Activated naive CD4-positive, alpha-beta T cell treated with anti-CD3 and anti-CD28 coated beads for 36 hours (primary cell): Measurements from ENCODE around the gene MMP10. TPM values are rescaled to one million over a fixed set of nuclear protein-coding genes. Genes with fewer than 3 reads are reported as not detected.

Experiments used
- CTCF ChIA-PET: fragments of 350-600 bp; sonication (Branson Sonifier 250); formaldehyde crosslinking; loops from one replicate; lab custom pipeline; 2021; ENCODE audit warnings: antibody characterized with exemption; lab: Charles Lee
- DNase-seq: peaks from one replicate; pipeline ENCODE4 v3.0.0-alpha.2; 2020
- H3K27ac Mint-ChIP-seq: one replicate; pipeline ENCODE4 v1.8.0; 2021; ENCODE audit warnings: mild to moderate bottlenecking, mixed read lengths
- H3K27me3 Mint-ChIP-seq: one replicate; pipeline ENCODE4 v1.8.0; 2021; ENCODE audit warnings: low read depth, mixed read lengths
- H3K36me3 Mint-ChIP-seq: one replicate; pipeline ENCODE4 v1.8.0; 2021; ENCODE audit warnings: low read depth, mixed read lengths
- H3K4me1 Mint-ChIP-seq: one replicate; pipeline ENCODE4 v1.8.0; 2021; ENCODE audit warnings: low read depth, mixed read lengths
- H3K4me3 Mint-ChIP-seq: one replicate; pipeline ENCODE4 v1.8.0; 2021; ENCODE audit warnings: mild to moderate bottlenecking, moderate library complexity, mixed read lengths
- H3K9me3 Mint-ChIP-seq: one replicate; pipeline ENCODE4 v1.8.0; 2021; ENCODE audit warnings: mixed read lengths
- intact Hi-C: fragments of 100-400 bp; cut with micrococcal nuclease; formaldehyde crosslinking; loops from one replicate; pipeline ENCODE4 v1.15.1; 2023
- total RNA-seq, 2 experiments: library from RNA; stranded (reverse); gene quantifications; one replicate each; pipeline ENCODE4 v1.2.3, GENCODE V29; 2021

The MMP10 gene
- total RNA-seq, 2 experiments from 2014 or later, result not detected

- DNase-seq, result no peak
- no peaks in the 10 kb centered on the region for H3K36me3 Mint-ChIP-seq
- H3K4me3 Mint-ChIP-seq, result no peak overlapping the region
- no peaks in the 10 kb centered on the region for H3K27me3 Mint-ChIP-seq
- H3K9me3 Mint-ChIP-seq, result no peaks in the 10 kb centered on the region
- no peaks in the 10 kb centered on the region for H3K4me1 Mint-ChIP-seq
- CTCF ChIA-PET, result interaction anchor here (2.1 kb wide), 1 partner anchor 165 kb away, joined by 6 read pairs; no protein-coding TSS in a partner anchor
- H3K27ac Mint-ChIP-seq, result no peak overlapping the region
- intact Hi-C loops, result no loop called here
These were observed 4.0 kb downstream of the MMP10 start for GRCh38 chr11:102776454-102776853.

GRCh38 chr11:102773386-102773785 lies 7.0 kb downstream of the MMP10 start:
- no peaks in the 10 kb centered on the region for H3K36me3 Mint-ChIP-seq
- H3K4me3 Mint-ChIP-seq, result no peak overlapping the region
- H3K27ac Mint-ChIP-seq, result no peak overlapping the region
- H3K27me3 Mint-ChIP-seq, result peaks cover 8% of the 10 kb centered on the region
- H3K9me3 Mint-ChIP-seq, result no peaks in the 10 kb centered on the region
- no peak for DNase-seq
- CTCF ChIA-PET, result no interaction called here
- H3K4me1 Mint-ChIP-seq, result no peaks in the 10 kb centered on the region
- intact Hi-C loops, result no loop called here

GRCh38 chr11:102771351-102771750 lies 9.1 kb downstream of the MMP10 start:
- no peak overlapping the region for H3K4me3 Mint-ChIP-seq
- no peaks in the 10 kb centered on the region for H3K4me1 Mint-ChIP-seq
- no peaks in the 10 kb centered on the region for H3K9me3 Mint-ChIP-seq
- H3K27ac Mint-ChIP-seq, result no peak overlapping the region
- CTCF ChIA-PET, result no interaction called here
- peaks cover 11% of the 10 kb centered on the region for H3K27me3 Mint-ChIP-seq
- no peak for DNase-seq
- H3K36me3 Mint-ChIP-seq, result no peaks in the 10 kb centered on the region
- intact Hi-C loops, result no loop called here

- no peaks in the 10 kb centered on the region for H3K9me3 Mint-ChIP-seq
- H3K27me3 Mint-ChIP-seq, result peaks cover 11% of the 10 kb centered on the region
- no peaks in the 10 kb centered on the region for H3K36me3 Mint-ChIP-seq
- intact Hi-C loops, result no loop called here
- CTCF ChIA-PET, result no interaction called here
- H3K4me1 Mint-ChIP-seq, result no peaks in the 10 kb centered on the region
- no peak for DNase-seq
- no peak overlapping the region for H3K27ac Mint-ChIP-seq
- H3K4me3 Mint-ChIP-seq, result no peak overlapping the region
These were observed 10.2 kb downstream of the MMP10 start for GRCh38 chr11:102770191-102770590.

GRCh38 chr11:102767800-102768199 lies 12.6 kb downstream of the MMP10 start:
- Mint-ChIP-seq H3K4me3 (no peak overlapping the region), H3K27me3 (peaks cover 11% of the 10 kb centered on the region), H3K27ac (no peak overlapping the region), H3K4me1 (no peaks in the 10 kb centered on the region), H3K9me3 (no peaks in the 10 kb centered on the region), H3K36me3 (no peaks in the 10 kb centered on the region)
- CTCF ChIA-PET, result interaction anchor here (0.6 kb wide), 1 partner anchor 412 kb away, joined by 3 read pairs; no protein-coding TSS in a partner anchor
- intact Hi-C loops, result no loop called here
- DNase-seq, result no peak

GRCh38 chr11:102763440-102763839 lies 17.0 kb downstream of the MMP10 start:
- CTCF ChIA-PET, result interaction anchor here (1.4 to 1.8 kb wide), 2 partner anchors 30 to 44 kb away, joined by 3 to 4 read pairs; no protein-coding TSS in a partner anchor
- Mint-ChIP-seq H3K4me1 (peaks cover 2% of the 10 kb centered on the region), H3K9me3 (no peaks in the 10 kb centered on the region), H3K4me3 (no peak overlapping the region), H3K36me3 (no peaks in the 10 kb centered on the region), H3K27ac (no peak overlapping the region), H3K27me3 (peaks cover 11% of the 10 kb centered on the region)
- DNase-seq, result no peak
- intact Hi-C loops, result no loop called here

- no peak for DNase-seq
- H3K9me3 Mint-ChIP-seq, result no peaks in the 10 kb centered on the region
- intact Hi-C loops, result no loop called here
- CTCF ChIA-PET, result interaction anchor here (1.4 to 1.8 kb wide), 2 partner anchors 28 to 45 kb away, joined by 3 to 4 read pairs; no protein-coding TSS in a partner anchor
- H3K27me3 Mint-ChIP-seq, result peaks cover 13% of the 10 kb centered on the region
- no peaks in the 10 kb centered on the region for H3K36me3 Mint-ChIP-seq
- H3K4me3 Mint-ChIP-seq, result no peak overlapping the region
- H3K27ac Mint-ChIP-seq, result no peak overlapping the region
- H3K4me1 Mint-ChIP-seq, result peaks cover 2% of the 10 kb centered on the region
These were observed 18.1 kb downstream of the MMP10 start for GRCh38 chr11:102762361-102762767.

GRCh38 chr11:102761646-102762238 lies 18.7 kb downstream of the MMP10 start:
- H3K4me1 Mint-ChIP-seq, result peaks cover 2% of the 10 kb centered on the region
- H3K36me3 Mint-ChIP-seq, result no peaks in the 10 kb centered on the region
- no peak for DNase-seq
- no peak overlapping the region for H3K27ac Mint-ChIP-seq
- H3K4me3 Mint-ChIP-seq, result no peak overlapping the region
- no peaks in the 10 kb centered on the region for H3K9me3 Mint-ChIP-seq
- CTCF ChIA-PET, result interaction anchor here (0.8 to 1.8 kb wide), 3 partner anchors 28 to 180 kb away, joined by 3 to 4 read pairs (median 4); no protein-coding TSS in a partner anchor
- H3K27me3 Mint-ChIP-seq, result peaks cover 18% of the 10 kb centered on the region
- intact Hi-C loops, result no loop called here

- intact Hi-C loops, result no loop called here
- Mint-ChIP-seq H3K27me3 (peaks cover 20% of the 10 kb centered on the region), H3K36me3 (no peaks in the 10 kb centered on the region), H3K27ac (no peak overlapping the region), H3K4me3 (no peak overlapping the region), H3K9me3 (no peaks in the 10 kb centered on the region), H3K4me1 (peaks cover 2% of the 10 kb centered on the region)
- CTCF ChIA-PET, result interaction anchor here (0.6 to 0.8 kb wide), 3 partner anchors 122 to 817 kb away, joined by 3 to 7 read pairs (median 4); no protein-coding TSS in a partner anchor
- no peak for DNase-seq
These were observed 19.9 kb downstream of the MMP10 start for GRCh38 chr11:102760344-102761035.

GRCh38 chr11:102757823-102758549 lies 22.4 kb downstream of the MMP10 start:
- CTCF ChIA-PET, result no interaction called here
- intact Hi-C loops, result no loop called here
- no peak overlapping the region for H3K4me3 Mint-ChIP-seq

GRCh38 chr11:102753267-102753666 lies 27.2 kb downstream of the MMP10 start:
- Mint-ChIP-seq H3K4me3 (no peak overlapping the region), H3K4me1 (no peaks in the 10 kb centered on the region), H3K36me3 (no peaks in the 10 kb centered on the region), H3K27me3 (peaks cover 14% of the 10 kb centered on the region), H3K9me3 (peaks cover 4% of the 10 kb centered on the region), H3K27ac (no peak overlapping the region)
- CTCF ChIA-PET, result no interaction called here
- intact Hi-C loops, result no loop called here
- no peak for DNase-seq

More at GRCh38 chr11:102757823-102758549, 22.4 kb downstream of the MMP10 start:
- Mint-ChIP-seq H3K36me3 (no peaks in the 10 kb centered on the region), H3K4me1 (peaks cover 2% of the 10 kb centered on the region), H3K27ac (no peak overlapping the region), H3K27me3 (peaks cover 20% of the 10 kb centered on the region), H3K9me3 (no peaks in the 10 kb centered on the region)
- DNase-seq, result no peak

- DNase-seq, result no peak
- H3K4me1 Mint-ChIP-seq, result no peaks in the 10 kb centered on the region
- no peak overlapping the region for H3K4me3 Mint-ChIP-seq
- H3K27ac Mint-ChIP-seq, result no peak overlapping the region
- H3K27me3 Mint-ChIP-seq, result peaks cover 6% of the 10 kb centered on the region
- intact Hi-C loops, result no loop called here
- no peaks in the 10 kb centered on the region for H3K36me3 Mint-ChIP-seq
- H3K9me3 Mint-ChIP-seq, result peaks cover 5% of the 10 kb centered on the region
- CTCF ChIA-PET, result no interaction called here
These were observed 28.8 kb downstream of the MMP10 start for GRCh38 chr11:102751673-102752072.
